SH-SY5Y (cell line): ENCODE results near the gene TLE2.

Experiments used
- GATA2 ChIP-seq: IDR thresholded peaks from 2 replicates; pipeline ENCODE4 v1.6.1; 2011; ENCODE audit warnings: mild to moderate bottlenecking, low read depth, low read length
- GATA3 ChIP-seq: IDR thresholded peaks from 2 replicates; pipeline ENCODE4 v1.6.1; 2011; ENCODE audit warnings: low read depth, mild to moderate bottlenecking, low read length, moderate library complexity

- TF ChIP-seq GATA2 = peak; percentile 55
- no peak for TF ChIP-seq GATA3
These were observed 46.7 kb upstream of the TLE2 start for GRCh38 chr19:3075605-3076431.
